HepG2 (cell line): ENCODE measurements around the gene IL1A. TPM values are rescaled to one million over a fixed set of nuclear protein-coding genes. Genes with fewer than 3 reads are reported as not detected.

Experiments
- AHR ChIP-seq: IDR thresholded peaks from 2 replicates; pipeline ENCODE4 v1.6.1; 2018; ENCODE audit warnings: missing genetic modification reagents, missing compliant biosample characterization
- ATF1 ChIP-seq: IDR thresholded peaks from 2 replicates; pipeline ENCODE4 v1.6.1; 2016; ENCODE audit warnings: mild to moderate bottlenecking, control low read depth
- DR1 ChIP-seq: sonication (generic); formaldehyde crosslinking; IDR thresholded peaks from 2 replicates; pipeline ENCODE4 v1.8.0; 2021; ENCODE audit warnings: mild to moderate bottlenecking, missing genetic modification reagents, inconsistent platforms
- EED ChIP-seq: sonication (generic); formaldehyde crosslinking; IDR thresholded peaks from 2 replicates; pipeline ENCODE4 v1.5.0; 2020; ENCODE audit warnings: mild to moderate bottlenecking, missing genetic modification reagents
- ELF1 ChIP-seq: sonication (generic); formaldehyde crosslinking; IDR thresholded peaks from 2 replicates; pipeline ENCODE4 v1.4.0; 2020; ENCODE audit warnings: missing genetic modification reagents
- JDP2 ChIP-seq: sonication (generic); formaldehyde crosslinking; IDR thresholded peaks from 2 replicates; pipeline ENCODE4 v1.8.1; 2022; ENCODE audit warnings: missing genetic modification reagents, borderline replicate concordance
- MTF1 ChIP-seq: sonication (generic); formaldehyde crosslinking; IDR thresholded peaks from 2 replicates; pipeline ENCODE4 v1.5.0; 2020; ENCODE audit warnings: missing genetic modification reagents
- TCF7 ChIP-seq: sonication (generic); IDR thresholded peaks from 2 replicates; pipeline ENCODE4 v1.6.1; 2016; ENCODE audit warnings: antibody characterized with exemption, low read depth
- TRIM24 ChIP-seq: sonication (generic); formaldehyde crosslinking; IDR thresholded peaks from 2 replicates; pipeline ENCODE4 v1.8.0; 2022; ENCODE audit warnings: mild to moderate bottlenecking, missing genetic modification reagents
- U2AF2 ChIP-seq: fragments of 200-400 bp; formaldehyde crosslinking; IDR thresholded peaks from 2 replicates; pipeline ENCODE4 v1.6.1; 2017; ENCODE audit warnings: low read depth, mild to moderate bottlenecking, low read length
- ZNF816 ChIP-seq: sonication (generic); formaldehyde crosslinking; IDR thresholded peaks from 2 replicates; pipeline ENCODE4 v1.8.0; 2022; ENCODE audit warnings: missing genetic modification reagents, mild to moderate bottlenecking, borderline replicate concordance
- ZNF891 ChIP-seq: sonication (generic); formaldehyde crosslinking; IDR thresholded peaks from 2 replicates; pipeline ENCODE4 v1.5.0; 2020; ENCODE audit warnings: mild to moderate bottlenecking, missing genetic modification reagents
- polyA plus RNA-seq, 8 experiments: library from polyadenylated mRNA; depleted of rRNA in 3 of 8; stranded (reverse) in 7 of 8; unstranded in 1 of 8; fragments of >200 nt; fragmentation: Illumina TruSeq in 4 of 8; extraction: Trizol in 4 of 8; gene quantifications; 2 replicates each; pipeline versions ENCODE4 v1.2.1 to v1.2.3, GENCODE V29; 2011 to 2016; ENCODE audit warnings: low read depth in 4 of 8, missing spikeins in 1 of 8, mixed read lengths in 1 of 8; ENCODE audit not compliant: insufficient read depth in 1 of 8
- total RNA-seq, 5 experiments: library from RNA; depleted of rRNA; stranded (reverse); fragments of >200 nt; fragmentation: Illumina TruSeq; extraction: Trizol; gene quantifications; 2 replicates each; pipeline ENCODE4 v1.2.3, GENCODE V29; 2016; ENCODE audit warnings: low read depth in 1 of 5
- TF ChIP-seq, protein P1 (sequence below): sonication (generic); formaldehyde crosslinking; IDR thresholded peaks from 2 replicates; pipeline ENCODE4 v1.5.1; 2020; ENCODE audit warnings: mild to moderate bottlenecking, missing genetic modification reagents, moderate library complexity
- TF ChIP-seq, protein P2 (sequence below): sonication (generic); formaldehyde crosslinking; IDR thresholded peaks from 2 replicates; pipeline ENCODE4 v1.8.1; 2023; ENCODE audit warnings: mild to moderate bottlenecking, moderate library complexity, missing genetic modification reagents
- TF ChIP-seq, protein P3 (sequence below): sonication (generic); formaldehyde crosslinking; IDR thresholded peaks from 2 replicates; pipeline ENCODE4 v1.8.1; 2023; ENCODE audit warnings: mild to moderate bottlenecking, missing genetic modification reagents
- TF ChIP-seq, protein P4 (sequence below): sonication (generic); formaldehyde crosslinking; IDR thresholded peaks from 2 replicates; pipeline ENCODE4 v1.4.0; 2020; ENCODE audit warnings: missing genetic modification reagents
- TF ChIP-seq, protein P5 (sequence below): IDR thresholded peaks from 2 replicates; pipeline ENCODE4 v1.6.1; 2018; ENCODE audit warnings: missing genetic modification reagents

The IL1A gene
- total and polyA plus RNA-seq, 2 of the 13 experiments (the other 11 are each of a cell fraction or from before 2014, with no cell fraction given): not detected

DNA sequence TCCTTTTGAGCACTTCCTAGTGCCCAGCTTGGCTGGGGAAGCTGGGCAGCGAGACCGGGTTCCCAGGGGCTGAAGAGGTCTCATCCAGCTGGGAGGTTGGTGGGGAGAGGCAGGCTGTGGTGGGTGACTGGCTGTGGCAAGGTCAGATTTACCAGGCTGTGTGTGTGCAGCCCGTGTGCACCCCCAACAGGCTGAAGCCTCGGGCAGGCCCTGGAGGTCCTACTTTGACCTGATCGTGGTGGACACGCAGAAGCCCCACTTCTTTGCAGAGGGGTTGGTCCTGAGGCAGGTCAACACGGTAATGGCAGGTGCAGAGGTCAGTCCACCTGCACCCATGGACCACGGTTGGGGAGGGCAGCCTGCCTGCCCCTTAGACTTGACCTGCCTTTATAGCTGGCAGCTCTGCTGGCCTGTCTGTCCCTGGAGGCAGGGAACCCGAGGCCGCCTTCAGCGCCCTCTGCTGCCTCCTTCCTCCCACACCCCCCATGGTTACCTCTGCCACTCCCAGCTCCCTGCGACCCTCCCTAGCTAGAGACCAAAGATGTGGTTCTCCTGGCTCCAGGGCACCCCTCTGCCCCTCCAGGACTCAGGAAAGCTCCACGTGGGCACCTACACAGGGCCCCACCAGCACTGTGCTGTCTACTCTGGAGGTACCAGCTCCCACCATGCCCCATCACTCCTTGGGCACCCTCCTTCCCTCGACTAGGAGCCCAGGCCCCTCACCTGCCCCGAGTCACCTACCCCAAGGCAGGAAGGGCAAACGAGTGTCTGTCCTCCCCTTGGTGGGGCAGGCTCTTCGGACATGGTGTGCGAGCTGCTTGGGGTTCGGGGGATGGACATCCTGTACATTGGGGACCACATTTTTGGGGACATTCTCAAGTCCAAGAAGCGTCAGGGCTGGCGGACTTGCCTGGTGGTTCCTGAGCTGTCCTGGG is 59.4 kb downstream of the IL1A start (continued):
- TF ChIP-seq, protein P1, sequence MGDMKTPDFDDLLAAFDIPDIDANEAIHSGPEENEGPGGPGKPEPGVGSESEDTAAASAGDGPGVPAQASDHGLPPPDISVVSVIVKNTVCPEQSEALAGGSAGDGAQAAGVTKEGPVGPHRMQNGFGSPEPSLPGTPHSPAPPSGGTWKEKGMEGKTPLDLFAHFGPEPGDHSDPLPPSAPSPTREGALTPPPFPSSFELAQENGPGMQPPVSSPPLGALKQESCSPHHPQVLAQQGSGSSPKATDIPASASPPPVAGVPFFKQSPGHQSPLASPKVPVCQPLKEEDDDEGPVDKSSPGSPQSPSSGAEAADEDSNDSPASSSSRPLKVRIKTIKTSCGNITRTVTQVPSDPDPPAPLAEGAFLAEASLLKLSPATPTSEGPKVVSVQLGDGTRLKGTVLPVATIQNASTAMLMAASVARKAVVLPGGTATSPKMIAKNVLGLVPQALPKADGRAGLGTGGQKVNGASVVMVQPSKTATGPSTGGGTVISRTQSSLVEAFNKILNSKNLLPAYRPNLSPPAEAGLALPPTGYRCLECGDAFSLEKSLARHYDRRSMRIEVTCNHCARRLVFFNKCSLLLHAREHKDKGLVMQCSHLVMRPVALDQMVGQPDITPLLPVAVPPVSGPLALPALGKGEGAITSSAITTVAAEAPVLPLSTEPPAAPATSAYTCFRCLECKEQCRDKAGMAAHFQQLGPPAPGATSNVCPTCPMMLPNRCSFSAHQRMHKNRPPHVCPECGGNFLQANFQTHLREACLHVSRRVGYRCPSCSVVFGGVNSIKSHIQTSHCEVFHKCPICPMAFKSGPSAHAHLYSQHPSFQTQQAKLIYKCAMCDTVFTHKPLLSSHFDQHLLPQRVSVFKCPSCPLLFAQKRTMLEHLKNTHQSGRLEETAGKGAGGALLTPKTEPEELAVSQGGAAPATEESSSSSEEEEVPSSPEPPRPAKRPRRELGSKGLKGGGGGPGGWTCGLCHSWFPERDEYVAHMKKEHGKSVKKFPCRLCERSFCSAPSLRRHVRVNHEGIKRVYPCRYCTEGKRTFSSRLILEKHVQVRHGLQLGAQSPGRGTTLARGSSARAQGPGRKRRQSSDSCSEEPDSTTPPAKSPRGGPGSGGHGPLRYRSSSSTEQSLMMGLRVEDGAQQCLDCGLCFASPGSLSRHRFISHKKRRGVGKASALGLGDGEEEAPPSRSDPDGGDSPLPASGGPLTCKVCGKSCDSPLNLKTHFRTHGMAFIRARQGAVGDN: peak; percentile 69
- TF ChIP-seq ZNF891 (peak; percentile 28; the same call in 1 of the 2 replicates), ATF1 (CRISPR knock-in tag) (no peak), JDP2 (CRISPR knock-in tag) (no peak), ZNF816 (CRISPR knock-in tag) (no peak), AHR (CRISPR knock-in tag) (no peak; the same call in 1 of the 2 replicates), ELF1 (no peak), MTF1 (CRISPR knock-in tag) (no peak), U2AF2 (no peak), TRIM24 (CRISPR knock-in tag) (no peak), TCF7 (no peak), EED (CRISPR knock-in tag) (peak; percentile 91; the same call in 1 of the 2 replicates), DR1 (CRISPR knock-in tag) (no peak)
- TF ChIP-seq, protein P2, sequence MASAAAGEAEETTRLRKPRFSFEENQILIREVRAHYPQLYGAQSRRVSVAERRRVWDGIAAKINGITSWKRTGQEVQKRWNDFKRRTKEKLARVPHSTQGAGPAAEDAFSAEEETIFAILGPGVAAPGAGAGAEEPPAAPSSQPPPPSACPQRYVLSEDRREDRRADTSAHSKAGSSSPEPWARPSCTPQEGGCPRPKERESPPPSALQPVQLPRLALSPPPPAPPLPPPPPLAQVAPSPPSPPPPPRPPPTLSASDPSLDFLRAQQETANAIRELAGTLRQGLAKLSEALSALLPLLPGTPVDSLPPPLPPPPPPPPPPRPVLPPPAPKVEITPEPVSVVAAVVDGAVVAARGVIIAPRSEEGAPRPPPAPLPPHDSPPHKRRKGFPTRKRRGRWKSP (CRISPR knock-in tag): no peak
- TF ChIP-seq, protein P3, sequence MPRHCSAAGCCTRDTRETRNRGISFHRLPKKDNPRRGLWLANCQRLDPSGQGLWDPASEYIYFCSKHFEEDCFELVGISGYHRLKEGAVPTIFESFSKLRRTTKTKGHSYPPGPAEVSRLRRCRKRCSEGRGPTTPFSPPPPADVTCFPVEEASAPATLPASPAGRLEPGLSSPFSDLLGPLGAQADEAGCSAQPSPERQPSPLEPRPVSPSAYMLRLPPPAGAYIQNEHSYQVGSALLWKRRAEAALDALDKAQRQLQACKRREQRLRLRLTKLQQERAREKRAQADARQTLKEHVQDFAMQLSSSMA (CRISPR knock-in tag): no peak
- TF ChIP-seq, protein P4, sequence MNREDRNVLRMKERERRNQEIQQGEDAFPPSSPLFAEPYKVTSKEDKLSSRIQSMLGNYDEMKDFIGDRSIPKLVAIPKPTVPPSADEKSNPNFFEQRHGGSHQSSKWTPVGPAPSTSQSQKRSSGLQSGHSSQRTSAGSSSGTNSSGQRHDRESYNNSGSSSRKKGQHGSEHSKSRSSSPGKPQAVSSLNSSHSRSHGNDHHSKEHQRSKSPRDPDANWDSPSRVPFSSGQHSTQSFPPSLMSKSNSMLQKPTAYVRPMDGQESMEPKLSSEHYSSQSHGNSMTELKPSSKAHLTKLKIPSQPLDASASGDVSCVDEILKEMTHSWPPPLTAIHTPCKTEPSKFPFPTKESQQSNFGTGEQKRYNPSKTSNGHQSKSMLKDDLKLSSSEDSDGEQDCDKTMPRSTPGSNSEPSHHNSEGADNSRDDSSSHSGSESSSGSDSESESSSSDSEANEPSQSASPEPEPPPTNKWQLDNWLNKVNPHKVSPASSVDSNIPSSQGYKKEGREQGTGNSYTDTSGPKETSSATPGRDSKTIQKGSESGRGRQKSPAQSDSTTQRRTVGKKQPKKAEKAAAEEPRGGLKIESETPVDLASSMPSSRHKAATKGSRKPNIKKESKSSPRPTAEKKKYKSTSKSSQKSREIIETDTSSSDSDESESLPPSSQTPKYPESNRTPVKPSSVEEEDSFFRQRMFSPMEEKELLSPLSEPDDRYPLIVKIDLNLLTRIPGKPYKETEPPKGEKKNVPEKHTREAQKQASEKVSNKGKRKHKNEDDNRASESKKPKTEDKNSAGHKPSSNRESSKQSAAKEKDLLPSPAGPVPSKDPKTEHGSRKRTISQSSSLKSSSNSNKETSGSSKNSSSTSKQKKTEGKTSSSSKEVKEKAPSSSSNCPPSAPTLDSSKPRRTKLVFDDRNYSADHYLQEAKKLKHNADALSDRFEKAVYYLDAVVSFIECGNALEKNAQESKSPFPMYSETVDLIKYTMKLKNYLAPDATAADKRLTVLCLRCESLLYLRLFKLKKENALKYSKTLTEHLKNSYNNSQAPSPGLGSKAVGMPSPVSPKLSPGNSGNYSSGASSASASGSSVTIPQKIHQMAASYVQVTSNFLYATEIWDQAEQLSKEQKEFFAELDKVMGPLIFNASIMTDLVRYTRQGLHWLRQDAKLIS: no peak
- TF ChIP-seq, protein P5, sequence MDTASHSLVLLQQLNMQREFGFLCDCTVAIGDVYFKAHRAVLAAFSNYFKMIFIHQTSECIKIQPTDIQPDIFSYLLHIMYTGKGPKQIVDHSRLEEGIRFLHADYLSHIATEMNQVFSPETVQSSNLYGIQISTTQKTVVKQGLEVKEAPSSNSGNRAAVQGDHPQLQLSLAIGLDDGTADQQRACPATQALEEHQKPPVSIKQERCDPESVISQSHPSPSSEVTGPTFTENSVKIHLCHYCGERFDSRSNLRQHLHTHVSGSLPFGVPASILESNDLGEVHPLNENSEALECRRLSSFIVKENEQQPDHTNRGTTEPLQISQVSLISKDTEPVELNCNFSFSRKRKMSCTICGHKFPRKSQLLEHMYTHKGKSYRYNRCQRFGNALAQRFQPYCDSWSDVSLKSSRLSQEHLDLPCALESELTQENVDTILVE (CRISPR knock-in tag): peak; percentile 24; the same call in 1 of the 2 replicates
